Measurements from ENCODE around the gene DLG5.

GRCh38 chr10:77927402-77928246, 1.1 kb upstream of the DLG5 start:
- TF ChIP-seq EP300 (IDR thresholded peaks at IDR 0.05) (no peak), CTCF (IDR thresholded peaks at IDR 0.05) (no peak), POLR2AphosphoS5 (IDR thresholded peaks at IDR 0.05) (no peak)

Data from suprapubic skin (tissue), 4 donors.